ENCODE results near the gene DCAF8. TPM values are rescaled to one million over a fixed set of nuclear protein-coding genes. Genes with fewer than 3 reads are reported as not detected.

Gene DCAF8
- 186 TPM for total RNA-seq

DNA sequence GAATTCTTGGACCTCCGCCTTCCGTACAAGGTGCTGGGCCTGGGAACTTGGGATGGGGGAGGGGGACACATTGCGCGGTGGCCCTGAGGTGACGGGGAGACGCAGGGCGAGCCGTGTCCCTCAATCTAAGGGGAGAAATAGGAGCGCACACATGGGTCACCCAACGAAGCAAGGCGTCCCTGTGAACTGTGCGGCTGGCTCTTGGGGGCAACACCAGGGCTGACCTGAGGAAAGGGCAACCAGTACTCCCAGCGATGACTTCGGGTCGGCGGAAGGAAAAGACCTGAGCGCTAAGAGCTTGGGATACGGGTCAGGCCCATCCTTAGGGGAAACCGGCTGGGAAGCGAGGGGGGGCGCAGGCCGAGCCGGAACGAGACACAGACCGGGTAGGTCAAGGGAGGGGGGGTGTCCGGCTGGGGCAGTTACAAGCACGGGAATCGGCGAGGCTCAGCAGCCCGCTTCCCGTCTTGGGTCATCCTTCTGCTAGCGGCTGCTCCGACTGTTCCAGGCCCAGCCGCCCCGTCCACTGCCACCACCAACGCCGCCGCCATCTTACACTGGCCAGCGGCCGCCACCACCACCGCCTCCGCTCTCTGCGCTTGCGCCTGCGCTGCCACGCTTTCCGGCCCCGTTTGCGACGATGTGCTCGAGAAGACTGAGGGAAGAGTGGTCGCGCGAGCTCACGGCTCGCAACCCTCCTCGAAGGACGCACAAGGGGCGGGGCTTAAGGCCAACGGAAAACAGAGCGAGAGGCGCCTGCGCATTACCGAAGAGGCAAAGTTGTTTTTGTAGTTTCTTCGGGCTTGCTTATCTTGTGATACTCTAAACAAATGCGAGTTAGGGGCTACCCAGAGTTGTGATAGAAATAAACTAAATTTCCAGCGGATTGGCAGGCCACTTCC lies at the start of gene DCAF8:
TSS of gene DCAF8 (minus strand) at position 657 of the 902 bp plus-strand sequence. CDS start 18,541 bp downstream, outside the sequence.

DNA sequence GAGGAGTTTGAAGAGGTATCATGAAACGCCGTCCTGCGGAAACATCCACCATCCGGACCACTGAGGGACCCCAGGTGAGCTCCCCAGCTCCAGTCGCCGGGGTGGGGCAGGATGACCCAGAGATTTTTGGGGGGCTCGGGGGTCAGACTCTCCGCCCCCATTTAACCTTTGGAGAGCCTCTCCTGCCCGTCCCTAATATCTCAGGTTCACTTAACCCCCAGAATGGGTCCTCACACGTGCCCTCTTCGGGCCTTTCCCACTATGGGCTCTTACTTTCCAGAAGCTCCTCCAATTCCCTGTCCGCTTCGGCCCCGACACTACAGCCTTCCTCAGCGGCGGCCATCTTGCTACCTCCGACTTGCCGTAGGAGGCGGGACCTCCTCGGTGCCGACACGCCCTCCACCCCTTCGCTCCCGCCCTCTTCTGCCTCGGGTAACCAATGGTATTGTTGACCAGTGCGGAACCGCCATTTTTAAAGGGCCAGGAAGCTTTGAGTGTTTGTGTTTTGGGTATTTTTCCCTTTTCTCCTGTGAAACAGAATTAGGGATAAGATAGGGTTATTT lies 22.5 kb upstream of the DCAF8 start, which contains the start of gene PEX19:
TSS of gene PEX19 (minus strand) at position 352 of the 563 bp plus-strand sequence. CDS start at position 343, 9 bp downstream.

DNA sequence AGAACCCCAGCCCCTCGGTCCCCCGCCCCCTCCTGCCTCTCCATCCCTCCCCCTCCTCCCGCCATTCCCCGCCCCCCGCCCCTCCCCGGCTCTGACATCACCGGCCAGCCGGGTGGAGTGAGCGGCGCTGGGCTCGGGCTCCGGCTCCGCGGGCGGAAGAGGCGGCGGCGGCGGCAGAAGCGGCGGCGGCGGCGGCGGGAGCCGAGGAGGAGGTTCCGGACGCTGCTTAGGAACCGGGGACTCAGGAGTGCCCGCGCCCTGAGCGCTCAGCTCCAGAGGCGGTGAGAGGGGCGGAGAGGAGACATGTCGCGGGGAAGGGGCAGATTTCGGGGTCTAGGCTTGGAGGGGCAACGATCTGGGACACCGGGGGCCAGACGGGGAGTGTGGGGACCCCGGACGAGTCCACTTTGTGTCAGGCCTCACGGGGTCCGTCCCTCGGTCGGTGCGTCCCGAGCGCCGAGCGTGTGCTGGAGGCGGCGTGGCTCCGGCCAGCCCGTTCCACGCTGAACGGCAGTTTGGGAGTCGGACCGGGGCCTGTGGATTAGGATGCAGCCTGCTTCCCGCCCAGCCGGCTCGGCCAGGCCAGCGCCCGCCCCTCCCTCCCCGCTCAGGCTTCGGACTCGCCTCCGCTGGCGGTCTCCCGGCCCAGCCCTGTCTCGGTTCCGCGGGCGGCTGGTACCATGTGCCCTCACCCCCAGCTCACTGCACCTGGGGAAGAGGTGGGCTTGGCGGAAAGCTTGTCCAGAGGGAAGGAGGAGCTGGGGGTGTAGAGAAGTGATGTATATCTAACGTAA lies 56.9 kb downstream of the DCAF8 start, which contains the start of gene PEA15:
TSS of gene PEA15 (plus strand) at position 143 of the 794 bp plus-strand sequence. CDS start 6,161 bp downstream, outside the sequence.

DNA sequence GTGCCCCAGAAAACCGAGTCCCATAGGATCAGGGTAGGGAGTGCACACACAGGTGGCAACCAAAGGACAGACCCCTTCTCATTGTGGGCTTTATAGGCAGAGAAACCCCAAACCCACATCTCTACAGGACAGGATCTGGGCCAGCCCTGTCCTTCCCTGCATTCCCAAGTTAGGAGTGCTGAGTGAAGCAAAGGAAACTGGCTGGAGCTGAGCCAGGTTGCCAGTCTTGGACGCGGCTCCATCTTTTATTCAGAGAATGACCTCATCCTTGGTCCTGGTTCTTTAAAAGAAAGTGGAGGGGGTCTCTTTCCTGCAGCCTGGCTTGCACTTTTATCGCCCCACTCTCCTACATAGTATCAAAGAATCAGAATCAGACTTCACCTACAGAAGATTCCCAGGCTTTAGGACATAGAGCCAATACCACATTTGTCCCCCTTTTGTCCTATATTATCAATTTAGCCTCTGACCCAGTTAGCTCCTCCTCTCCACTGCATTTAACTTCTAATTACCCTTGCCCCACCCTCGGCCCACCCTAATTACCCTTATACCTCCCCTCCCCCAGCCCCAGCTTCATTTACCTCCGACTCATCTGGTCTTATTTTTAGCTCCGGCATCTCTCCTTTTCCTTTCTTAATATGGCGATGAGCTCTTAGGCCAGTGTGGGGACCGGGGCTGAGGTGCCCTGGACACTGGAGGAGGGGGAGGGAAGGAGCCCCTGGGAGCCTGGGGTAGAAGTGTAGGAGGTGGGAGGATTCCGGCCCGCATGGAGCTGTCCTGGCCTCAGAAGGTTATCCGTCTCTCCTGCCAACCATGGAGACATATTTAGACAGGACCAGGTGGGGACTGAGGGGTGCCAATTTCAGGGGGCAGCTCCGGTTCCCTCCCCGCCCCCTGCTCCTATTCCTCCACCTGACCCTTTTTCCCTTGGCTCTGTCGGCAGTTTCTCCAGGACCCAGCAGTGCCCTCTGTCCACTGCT lies 72.4 kb downstream of the DCAF8 start, which contains the start of gene CASQ1:
TSS of gene CASQ1 (plus strand) at position 927 of the 977 bp plus-strand sequence. CDS start 177 bp downstream, outside the sequence.

Other genes starting within 250 kb of the DCAF8 start
- 11.6 TPM for gene PIGM, start 230.6 kb downstream of the DCAF8 start, total RNA-seq
- gene KCNJ10, start 192.4 kb downstream of the DCAF8 start, total RNA-seq, result 7.6 TPM
- gene KCNJ9, start 181.0 kb downstream of the DCAF8 start, total RNA-seq, result 4.1 TPM
- gene IGSF8, start 163.9 kb downstream of the DCAF8 start, total RNA-seq, result 37.5 TPM
- 50.0 TPM for gene ATP1A2, start 146.8 kb downstream of the DCAF8 start, total RNA-seq
- 0.60 TPM for gene ATP1A4, start 110.9 kb downstream of the DCAF8 start, total RNA-seq
- 35.8 TPM for gene CASQ1, start 72.0 kb downstream of the DCAF8 start, total RNA-seq
- gene PEA15, start 57.2 kb downstream of the DCAF8 start, total RNA-seq, result 215 TPM
- gene PEX19, start 22.6 kb upstream of the DCAF8 start, total RNA-seq, result 99.8 TPM
- 156 TPM for gene COPA, start 80.7 kb upstream of the DCAF8 start, total RNA-seq
- gene NCSTN, start 80.8 kb upstream of the DCAF8 start, total RNA-seq, result 81.4 TPM
- 2.7 TPM for gene NHLH1, start 104.5 kb upstream of the DCAF8 start, total RNA-seq
- gene VANGL2, start 138.0 kb upstream of the DCAF8 start, total RNA-seq, result 15.2 TPM

Measured in camera-type eye (tissue), 1 donor.